Naive thymus-derived CD4-positive, alpha-beta T cell (primary cell): Measurements from ENCODE around the gene RXRB. TPM values are rescaled to one million over a fixed set of nuclear protein-coding genes. Genes with fewer than 3 reads are reported as not detected.

Experiments used
- ATAC-seq: fragments of 150-1000 bp; cut with Tn5 transposase; 2 replicates; pipeline ENCODE4 v1.10.0; 2021; ENCODE audit warnings: mild to moderate bottlenecking, moderate library complexity
- CTCF ChIA-PET: fragments of 350-600 bp; sonication (Branson Sonifier 250); formaldehyde crosslinking; loops from one replicate; lab custom pipeline; 2021; ENCODE audit warnings: antibody characterized with exemption; lab: Charles Lee
- POLR2A ChIA-PET: fragments of 350-600 bp; sonication (Branson Sonifier 250); formaldehyde crosslinking; loops from one replicate; lab custom pipeline; 2021; ENCODE audit warnings: antibody characterized with exemption, inconsistent platforms; lab: Charles Lee
- DNase-seq, 9 donors: peaks; one replicate each; pipeline versions ENCODE4 v3.0.0 to v3.0.0-alpha.2; 2020 to 2022; ENCODE audit warnings: mixed read lengths in 1 of 9
- H3K27ac ChIP-seq: one replicate; pipeline ENCODE4 v1.7.0; 2013; ENCODE audit warnings: mild to moderate bottlenecking, low read depth, low read length, moderate library complexity
- H3K27me3 ChIP-seq, 2 donors: one replicate each; pipeline ENCODE4 v1.7.0; 2013; ENCODE audit warnings: low read length in 2 of 2, mild to moderate bottlenecking in 2 of 2, moderate library complexity in 2 of 2; ENCODE audit not compliant: control insufficient read depth in 2 of 2, insufficient read depth in 2 of 2
- H3K36me3 ChIP-seq, 3 experiments: 1 replicate in 2 of 3; 2 replicates in 1 of 3; pipeline ENCODE4 v1.7.0; 2013; ENCODE audit warnings: low read length in 3 of 3, mild to moderate bottlenecking in 3 of 3, moderate library complexity in 1 of 3; ENCODE audit not compliant: insufficient read depth in 3 of 3, control insufficient read depth in 2 of 3
- H3K4me1 ChIP-seq, 2 donors: one replicate each; pipeline ENCODE4 v1.7.0; 2013; ENCODE audit warnings: low read length in 2 of 2, mild to moderate bottlenecking in 2 of 2, moderate library complexity in 1 of 2; ENCODE audit not compliant: control insufficient read depth in 2 of 2, insufficient read depth in 2 of 2
- H3K4me3 ChIP-seq: 2 replicates; pipeline ENCODE4 v1.7.0; 2013; ENCODE audit warnings: mild to moderate bottlenecking, low read length
- H3K9me3 ChIP-seq, 3 experiments: 1 replicate in 2 of 3; 2 replicates in 1 of 3; pipeline ENCODE4 v1.7.0; 2013; ENCODE audit warnings: low read length in 3 of 3; ENCODE audit not compliant: control insufficient read depth in 2 of 3
- H3K27ac Mint-ChIP-seq, 9 donors: one replicate each; pipeline ENCODE4 v1.8.0; 2020 to 2022; ENCODE audit warnings: mixed read lengths in 9 of 9, mild to moderate bottlenecking in 8 of 9, moderate library complexity in 5 of 9, inconsistent platforms in 2 of 9
- H3K27me3 Mint-ChIP-seq, 5 donors: one replicate each; pipeline ENCODE4 v1.8.0; 2021 to 2022; ENCODE audit warnings: mixed read lengths in 5 of 5, mild to moderate bottlenecking in 1 of 5
- H3K36me3 Mint-ChIP-seq, 5 donors: one replicate each; pipeline ENCODE4 v1.8.0; 2020 to 2022; ENCODE audit warnings: mixed read lengths in 5 of 5, mild to moderate bottlenecking in 3 of 5, inconsistent platforms in 1 of 5
- H3K4me1 Mint-ChIP-seq, 7 donors: one replicate each; pipeline ENCODE4 v1.8.0; 2020 to 2022; ENCODE audit warnings: mixed read lengths in 7 of 7, mild to moderate bottlenecking in 3 of 7, inconsistent platforms in 1 of 7
- H3K4me3 Mint-ChIP-seq, 10 donors: one replicate each; pipeline ENCODE4 v1.8.0; 2020 to 2022; ENCODE audit warnings: mild to moderate bottlenecking in 10 of 10, mixed read lengths in 10 of 10, moderate library complexity in 6 of 10, inconsistent platforms in 2 of 10
- H3K9me3 Mint-ChIP-seq, 11 donors: one replicate each; pipeline ENCODE4 v1.8.0; 2020 to 2022; ENCODE audit warnings: mixed read lengths in 11 of 11, mild to moderate bottlenecking in 4 of 11, inconsistent platforms in 1 of 11, moderate library complexity in 1 of 11
- intact Hi-C, 2 donors: fragments of 100-400 bp; cut with micrococcal nuclease; formaldehyde crosslinking; loops; one replicate each; pipeline ENCODE4 v1.15.1; 2023
- polyA plus RNA-seq, 2 donors: library from polyadenylated mRNA; unstranded; fragments of 300-500 nt; fragmentation: Illumina TruSeq; gene quantifications; one replicate each; pipeline ENCODE4 v1.2.3, GENCODE V29; 2021
- total RNA-seq, 6 experiments: library from RNA in 5 of 6; stranded (reverse) in 5 of 6; gene quantifications; 1 replicate in 5 of 6; 2 replicates in 1 of 6; pipeline ENCODE4 v1.2.3 and lab custom pipeline; 2021 to 2026

RXRB gene
- total and polyA plus RNA-seq, 7 experiments from 2014 or later: 7.6 to 103 (median 71.2) TPM

DNA sequence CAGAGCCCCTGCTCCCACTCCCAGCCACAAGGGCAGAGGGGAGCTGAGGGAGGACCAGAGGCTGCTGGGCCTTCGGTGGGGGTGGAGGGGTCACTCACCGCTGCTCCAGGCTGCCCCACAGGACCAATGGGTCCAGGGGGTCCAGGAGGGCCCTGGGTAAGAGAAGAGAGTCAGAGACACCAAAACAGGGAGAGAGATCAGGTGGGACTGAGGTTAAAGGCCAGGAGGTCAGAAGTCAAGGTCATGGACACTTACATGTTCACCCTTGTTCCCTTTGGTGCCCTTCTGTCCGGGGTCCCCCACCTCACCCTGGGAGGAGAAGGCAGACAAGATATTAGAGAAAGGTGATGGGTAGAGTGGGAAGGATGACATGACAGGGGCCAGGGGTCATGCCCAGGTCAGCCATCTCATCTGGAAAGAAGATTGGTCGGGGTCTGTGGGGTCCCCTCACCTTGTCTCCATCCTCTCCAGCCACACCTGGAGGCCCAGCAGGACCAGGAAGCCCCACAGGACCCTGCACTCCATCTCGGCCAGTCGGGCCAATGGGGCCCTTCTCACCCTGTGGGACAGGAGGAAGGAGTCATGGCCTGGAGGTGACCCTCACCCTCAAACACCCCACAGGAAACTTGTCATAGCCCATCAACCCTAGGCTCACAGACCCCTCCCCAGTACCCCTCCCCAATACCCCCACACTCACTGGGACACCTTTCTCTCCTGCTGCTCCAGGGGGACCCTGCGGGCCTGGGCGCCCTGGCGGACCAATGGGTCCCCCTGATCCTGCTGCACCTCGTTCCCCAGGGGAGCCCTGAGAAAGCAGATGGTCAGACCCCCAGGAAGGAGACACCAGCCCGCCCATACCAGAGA is 29.2 kb downstream of the RXRB start:
- no peak overlapping the region for H3K27ac Mint-ChIP-seq

DNA sequence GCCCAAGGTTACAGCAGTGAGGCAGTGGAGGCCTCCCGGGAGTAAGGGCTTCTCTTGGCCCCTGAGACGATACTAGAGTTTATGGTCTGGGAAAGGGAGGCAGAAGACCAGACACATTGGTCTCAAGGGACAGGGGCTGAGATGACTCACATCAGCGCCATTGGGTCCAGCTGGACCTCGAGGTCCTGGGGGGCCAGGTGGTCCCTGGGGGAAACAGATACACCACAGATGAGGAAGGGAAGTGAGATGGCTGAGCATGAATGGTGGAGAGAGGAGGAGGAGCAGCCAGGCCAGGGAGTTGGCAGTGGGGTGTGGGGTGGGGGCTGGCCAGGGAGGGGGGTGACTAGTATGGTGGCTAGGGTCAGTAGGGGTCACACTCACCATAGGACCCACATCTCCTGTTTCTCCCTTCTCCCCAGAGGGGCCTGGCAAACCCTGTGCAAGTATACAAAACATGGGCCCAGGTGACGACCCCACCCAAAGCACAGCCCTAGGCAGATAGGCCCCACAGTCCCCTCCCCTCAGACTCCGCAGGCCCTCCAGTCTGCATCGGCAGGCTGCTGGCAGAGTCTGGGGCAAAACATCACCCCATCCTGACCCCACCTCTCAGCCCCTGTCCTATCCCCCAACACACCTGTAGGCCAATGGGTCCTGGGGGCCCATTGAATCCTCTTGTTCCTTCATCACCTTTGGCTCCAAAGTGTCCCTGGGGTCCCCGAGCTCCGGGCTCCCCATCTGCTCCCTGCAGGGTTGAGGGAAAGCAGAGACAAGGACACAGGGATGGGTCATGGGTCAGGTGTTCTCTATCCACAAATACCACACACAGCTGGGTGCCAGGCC is 30.1 kb downstream of the RXRB start:
- Histone ChIP-seq H3K4me1 (no peaks in the 10 kb centered on the region), H3K27ac (no peak overlapping the region), H3K9me3 (no peaks in the 10 kb centered on the region), H3K36me3 (no peaks in the 10 kb centered on the region), H3K4me3 (no peak overlapping the region), H3K27me3 (no peaks in the 10 kb centered on the region)
- POLR2A ChIA-PET: no interaction called here
- CTCF ChIA-PET: interaction anchor here (1.4 kb wide), 1 partner anchor 21 kb away, joined by 3 read pairs; no protein-coding TSS in a partner anchor
- intact Hi-C loops: no loop called here
- Mint-ChIP-seq H3K4me1 (no peaks in the 10 kb centered on the region), H3K27me3 (no peaks in the 10 kb centered on the region), H3K4me3 (no peak overlapping the region), H3K36me3 (no peaks in the 10 kb centered on the region), H3K27ac (no peak overlapping the region), H3K9me3 (no peaks in the 10 kb centered on the region)
- DNase-seq: no peak
- ATAC-seq: no peak

More for the DNA sequence above, 29.2 kb downstream of the RXRB start:
- H3K4me3 Mint-ChIP-seq: no peak overlapping the region
- H3K4me1 ChIP-seq: no peaks in the 10 kb centered on the region
- DNase-seq (no peak), ATAC-seq (no peak)
- no peak overlapping the region for H3K4me3 ChIP-seq
- H3K36me3 Mint-ChIP-seq: no peaks in the 10 kb centered on the region
- H3K27me3 Mint-ChIP-seq: no peaks in the 10 kb centered on the region
- H3K9me3 Mint-ChIP-seq: no peaks in the 10 kb centered on the region
- no peaks in the 10 kb centered on the region for H3K36me3 ChIP-seq
- H3K27ac ChIP-seq: no peak overlapping the region
- intact Hi-C loops: no loop called here
- no peaks in the 10 kb centered on the region for H3K4me1 Mint-ChIP-seq
- POLR2A ChIA-PET: no interaction called here
- no peaks in the 10 kb centered on the region for H3K9me3 ChIP-seq
- CTCF ChIA-PET: interaction anchor here (0.7 to 1.4 kb wide), 3 partner anchors 13 to 203 kb away, joined by 3 to 7 read pairs (median 3); no protein-coding TSS in a partner anchor
- no peaks in the 10 kb centered on the region for H3K27me3 ChIP-seq

DNA sequence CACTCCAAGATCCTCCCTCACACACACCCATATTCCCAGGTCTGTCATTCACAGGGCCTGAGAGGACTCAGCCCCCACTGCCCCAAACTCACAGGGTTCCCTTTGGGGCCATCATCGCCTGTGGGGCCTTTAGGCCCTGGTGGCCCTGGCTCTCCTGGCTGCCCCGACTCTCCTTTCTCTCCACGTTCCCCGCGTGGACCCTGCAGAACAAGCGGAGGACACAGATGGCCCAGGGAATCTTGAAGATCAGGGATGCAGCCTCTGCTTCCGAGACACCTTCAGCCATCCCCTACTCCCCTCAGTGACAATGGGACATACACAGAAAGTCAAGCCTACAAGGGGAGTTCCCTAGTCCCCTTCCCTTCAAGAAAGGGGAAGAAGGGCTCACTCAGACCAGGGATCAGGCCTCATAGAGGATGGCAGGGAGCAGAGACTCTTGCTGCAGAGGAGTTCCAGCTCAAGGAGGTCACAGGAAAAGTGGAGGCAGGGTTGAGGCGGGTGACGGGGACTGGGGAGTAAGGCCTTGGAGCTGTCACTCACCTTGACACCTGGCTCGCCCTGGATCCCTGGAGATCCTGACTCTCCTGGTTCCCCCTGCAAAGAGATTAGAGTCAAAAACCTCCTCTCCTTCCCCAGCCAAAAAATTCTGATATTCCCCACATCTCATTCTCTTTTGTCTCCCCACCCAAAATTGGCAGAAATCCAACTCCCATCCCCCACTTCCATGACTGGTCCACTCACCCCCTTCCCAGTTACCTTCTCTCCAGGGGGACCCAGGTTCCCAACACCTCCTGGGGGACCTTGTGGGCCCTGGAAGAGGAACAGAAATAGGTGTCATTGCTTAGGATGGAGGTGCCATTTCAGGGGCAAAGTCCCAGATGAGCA is 30.9 kb downstream of the RXRB start:
- Mint-ChIP-seq H3K27ac (peak overlapping the region in 1 of 9 donors; percentile 9), H3K4me1 (no peaks in the 10 kb centered on the region), H3K4me3 (no peak overlapping the region), H3K36me3 (no peaks in the 10 kb centered on the region), H3K27me3 (peaks cover 0 to under 1% (median 0%) of the 10 kb centered on the region in 5 donors), H3K9me3 (no peaks in the 10 kb centered on the region)
- H3K9me3 ChIP-seq: no peaks in the 10 kb centered on the region
- no peaks in the 10 kb centered on the region for H3K36me3 ChIP-seq
- H3K27ac ChIP-seq: no peak overlapping the region
- CTCF ChIA-PET: no interaction called here
- no peak for ATAC-seq
- no peak for DNase-seq
- POLR2A ChIA-PET: interaction anchor here (0.7 kb wide), 2 partner anchors 14 to 38 kb away, joined by 3 read pairs; no protein-coding TSS in a partner anchor
- no peak overlapping the region for H3K4me3 ChIP-seq
- H3K4me1 ChIP-seq: no peaks in the 10 kb centered on the region
- intact Hi-C loops: no loop called here
- H3K27me3 ChIP-seq: no peaks in the 10 kb centered on the region

DNA sequence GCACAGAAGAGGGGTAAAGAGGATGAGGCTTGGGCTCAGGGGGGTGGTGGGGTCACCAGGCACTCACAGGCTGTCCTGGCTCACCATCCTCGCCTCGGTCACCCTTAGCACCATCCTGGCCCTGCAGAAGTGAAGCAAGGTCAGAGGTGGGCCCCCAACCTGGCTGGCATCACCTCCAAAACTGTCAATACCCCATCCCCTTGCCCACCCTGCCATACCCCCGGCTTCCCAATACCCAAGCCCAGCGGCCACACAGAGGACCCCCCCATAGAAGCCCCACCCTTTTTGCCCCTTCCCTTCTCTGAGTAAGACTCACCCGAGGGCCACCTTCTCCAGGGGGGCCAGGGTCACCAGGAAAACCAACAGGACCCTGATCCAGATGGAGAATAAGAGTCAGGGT is 31.8 kb downstream of the RXRB start:
- intact Hi-C loops: no loop called here
- Histone ChIP-seq H3K27ac (no peak overlapping the region), H3K4me3 (no peak overlapping the region), H3K4me1 (no peaks in the 10 kb centered on the region), H3K9me3 (no peaks in the 10 kb centered on the region), H3K27me3 (no peaks in the 10 kb centered on the region), H3K36me3 (no peaks in the 10 kb centered on the region)
- DNase-seq: no peak
- ATAC-seq: no peak
- Mint-ChIP-seq H3K36me3 (no peaks in the 10 kb centered on the region), H3K27ac (no peak overlapping the region), H3K27me3 (peaks cover 0 to 4% (median 0%) of the 10 kb centered on the region in 5 donors), H3K4me3 (no peak overlapping the region), H3K9me3 (no peaks in the 10 kb centered on the region), H3K4me1 (no peaks in the 10 kb centered on the region)
- CTCF ChIA-PET: no interaction called here
- POLR2A ChIA-PET: interaction anchor here (0.7 kb wide), 1 partner anchor 39 kb away, joined by 3 read pairs; no protein-coding TSS in a partner anchor

DNA sequence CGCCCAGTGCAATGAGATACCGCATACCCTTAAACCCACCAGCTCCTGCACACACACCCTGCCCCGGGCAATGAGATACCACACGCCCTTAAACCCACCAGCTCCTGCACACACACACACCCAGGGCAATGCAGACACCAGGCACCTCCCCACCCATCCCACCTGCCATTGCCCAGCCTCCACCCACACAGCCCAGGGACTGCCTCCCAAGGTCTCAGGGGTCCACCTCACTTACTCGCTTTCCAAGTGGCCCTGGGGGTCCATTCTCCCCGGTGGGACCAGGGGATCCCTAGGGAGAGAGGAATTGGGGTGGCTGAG is 32.2 kb downstream of the RXRB start:
- Histone ChIP-seq H3K27ac (no peak overlapping the region), H3K9me3 (no peaks in the 10 kb centered on the region), H3K4me1 (no peaks in the 10 kb centered on the region), H3K27me3 (no peaks in the 10 kb centered on the region), H3K4me3 (no peak overlapping the region), H3K36me3 (no peaks in the 10 kb centered on the region)
- intact Hi-C loops: no loop called here
- DNase-seq (no peak), ATAC-seq (no peak)
- Mint-ChIP-seq H3K27ac (no peak overlapping the region), H3K27me3 (peaks cover 0 to 4% (median 0%) of the 10 kb centered on the region in 5 donors), H3K9me3 (no peaks in the 10 kb centered on the region), H3K4me1 (no peaks in the 10 kb centered on the region), H3K4me3 (no peak overlapping the region), H3K36me3 (no peaks in the 10 kb centered on the region)
- ChIA-PET CTCF (no interaction called here), POLR2A (no interaction called here)
